GM10847 (cell line): ENCODE measurements around the gene KRTAP10-8.
"Not testable (repeated sequence)": the region's sequence is repeated elsewhere in the genome, so short reads cannot be mapped to it uniquely, and the experiment has no call there.

Experiments
- POLR2A ChIP-seq: IDR thresholded peaks from 2 replicates; pipeline ENCODE4 v1.6.1; 2011; ENCODE audit not compliant: insufficient read length; ENCODE audit errors: extremely low read depth

KRTAP10-8 gene

DNA sequence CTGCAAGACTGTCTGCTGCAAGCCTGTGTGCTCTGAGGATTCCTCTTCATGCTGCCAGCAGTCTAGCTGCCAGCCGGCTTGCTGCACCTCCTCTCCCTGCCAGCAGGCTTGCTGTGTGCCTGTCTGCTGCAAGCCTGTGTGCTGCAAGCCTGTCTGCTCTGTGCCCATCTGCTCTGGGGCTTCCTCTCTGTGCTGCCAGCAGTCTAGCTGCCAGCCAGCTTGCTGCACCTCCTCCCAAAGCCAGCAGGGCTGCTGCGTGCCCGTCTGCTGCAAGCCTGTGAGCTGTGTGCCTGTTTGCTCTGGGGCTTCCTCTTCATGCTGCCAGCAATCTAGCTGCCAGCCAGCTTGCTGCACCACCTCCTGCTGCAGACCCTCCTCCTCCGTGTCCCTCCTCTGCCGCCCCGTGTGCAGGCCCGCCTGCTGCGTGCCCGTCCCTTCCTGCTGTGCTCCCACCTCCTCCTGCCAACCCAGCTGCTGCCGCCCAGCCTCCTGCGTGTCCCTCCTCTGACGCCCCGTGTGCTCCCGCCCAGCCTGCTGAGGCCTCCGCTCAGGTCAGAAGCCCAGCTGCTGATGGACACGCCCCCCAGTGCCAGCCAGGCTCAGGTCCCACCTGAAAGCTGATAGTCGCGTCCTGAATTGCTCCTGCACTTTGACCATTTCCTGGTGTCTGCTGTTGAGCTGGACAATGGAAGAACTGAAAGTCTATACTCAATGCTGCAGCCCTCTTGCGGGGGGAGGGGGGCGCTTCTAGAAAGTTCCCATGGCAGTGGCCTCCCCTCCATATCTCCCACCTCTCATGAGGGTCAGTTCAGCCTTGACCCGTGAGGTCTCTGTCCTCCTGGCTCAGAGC, 37.2 kb upstream of the KRTAP10-8 start:
- TF ChIP-seq POLR2A, result no peak

DNA sequence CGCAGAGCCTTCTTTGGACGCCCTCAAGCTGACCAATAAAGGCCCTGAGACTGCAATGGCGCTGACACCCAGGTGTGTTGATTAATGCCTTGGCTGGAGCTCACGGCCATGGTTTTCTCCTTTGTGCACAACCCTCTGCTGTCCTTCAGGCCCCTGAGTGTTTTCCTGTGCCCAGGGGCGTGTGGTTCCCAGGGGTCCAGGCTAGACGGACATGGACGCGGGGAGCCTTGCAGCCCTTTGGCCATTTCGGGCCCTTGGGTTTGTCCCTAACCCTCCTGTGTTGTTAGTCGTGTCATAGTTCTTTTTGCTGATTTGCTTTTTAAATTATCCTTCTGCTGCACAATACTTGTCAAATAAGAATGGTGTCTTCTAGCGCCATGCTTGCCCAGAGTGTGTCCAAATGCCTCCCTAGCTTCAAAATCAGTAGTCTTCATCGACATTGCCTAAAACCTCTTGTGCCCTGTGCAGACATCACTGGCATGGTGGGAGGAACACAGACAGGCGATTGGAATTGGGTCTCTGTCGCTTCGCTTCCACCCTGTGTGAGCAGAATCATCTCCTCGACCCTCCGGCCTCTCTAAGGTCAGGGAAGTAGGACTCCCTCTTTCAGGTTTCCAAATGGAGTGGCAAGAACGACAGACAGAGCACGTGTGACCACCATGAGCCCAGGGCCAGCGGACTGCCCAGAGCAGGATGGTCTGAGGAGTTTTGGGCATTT, 36.4 kb upstream of the KRTAP10-8 start:
- TF ChIP-seq POLR2A, result no peak

DNA sequence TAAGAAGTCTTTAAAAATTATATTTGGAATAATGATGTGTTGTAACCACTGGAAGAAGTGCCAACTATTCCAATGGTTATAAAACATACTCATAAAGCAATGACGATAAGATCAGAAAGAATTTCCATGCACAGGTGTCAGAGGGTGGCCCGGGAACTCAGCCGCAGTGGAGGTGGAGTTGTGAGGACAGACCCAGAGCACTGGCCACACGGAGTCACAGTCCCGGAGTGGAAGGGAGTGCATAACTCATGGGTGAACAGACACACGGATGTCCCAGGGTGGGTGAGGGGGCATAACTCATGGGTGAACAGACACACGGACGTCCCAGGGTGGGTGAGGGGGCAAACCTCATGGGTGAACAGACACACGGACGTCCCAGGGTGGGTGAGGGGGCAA, 35.9 kb upstream of the KRTAP10-8 start:
- no peak for TF ChIP-seq POLR2A

DNA sequence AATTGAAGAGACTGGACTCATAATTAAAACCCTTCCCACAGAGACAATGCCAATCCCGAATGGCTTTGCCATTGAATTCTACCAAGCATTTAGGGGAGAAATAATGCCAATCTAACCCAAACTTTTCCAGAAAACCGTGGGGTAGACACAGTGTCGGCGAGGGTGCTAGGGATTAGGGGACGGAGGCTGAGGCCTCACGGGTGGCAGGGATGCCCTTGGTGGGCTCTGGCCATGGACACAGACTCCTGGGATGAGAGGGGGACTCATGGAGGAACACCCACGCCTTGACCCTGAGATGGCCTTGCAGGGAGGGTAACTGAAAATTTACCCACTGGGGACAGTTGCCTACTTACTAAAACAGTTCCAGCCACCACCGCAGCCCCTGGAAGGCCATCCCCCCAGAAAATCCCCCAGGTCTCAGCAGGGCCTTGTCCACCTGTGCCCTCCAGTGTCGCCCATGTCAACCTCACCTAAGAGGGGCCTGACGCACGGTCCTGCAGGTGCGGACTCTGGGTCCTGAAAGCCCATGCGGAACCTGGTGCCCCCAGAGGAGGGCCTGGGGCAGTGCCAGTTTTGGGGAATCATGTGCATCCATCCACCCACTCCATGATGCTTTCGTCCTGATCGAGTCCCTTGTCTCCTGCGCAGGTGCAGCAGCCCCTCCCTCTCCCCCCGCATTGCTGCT, 33.4 kb upstream of the KRTAP10-8 start:
- TF ChIP-seq POLR2A, result no peak

DNA sequence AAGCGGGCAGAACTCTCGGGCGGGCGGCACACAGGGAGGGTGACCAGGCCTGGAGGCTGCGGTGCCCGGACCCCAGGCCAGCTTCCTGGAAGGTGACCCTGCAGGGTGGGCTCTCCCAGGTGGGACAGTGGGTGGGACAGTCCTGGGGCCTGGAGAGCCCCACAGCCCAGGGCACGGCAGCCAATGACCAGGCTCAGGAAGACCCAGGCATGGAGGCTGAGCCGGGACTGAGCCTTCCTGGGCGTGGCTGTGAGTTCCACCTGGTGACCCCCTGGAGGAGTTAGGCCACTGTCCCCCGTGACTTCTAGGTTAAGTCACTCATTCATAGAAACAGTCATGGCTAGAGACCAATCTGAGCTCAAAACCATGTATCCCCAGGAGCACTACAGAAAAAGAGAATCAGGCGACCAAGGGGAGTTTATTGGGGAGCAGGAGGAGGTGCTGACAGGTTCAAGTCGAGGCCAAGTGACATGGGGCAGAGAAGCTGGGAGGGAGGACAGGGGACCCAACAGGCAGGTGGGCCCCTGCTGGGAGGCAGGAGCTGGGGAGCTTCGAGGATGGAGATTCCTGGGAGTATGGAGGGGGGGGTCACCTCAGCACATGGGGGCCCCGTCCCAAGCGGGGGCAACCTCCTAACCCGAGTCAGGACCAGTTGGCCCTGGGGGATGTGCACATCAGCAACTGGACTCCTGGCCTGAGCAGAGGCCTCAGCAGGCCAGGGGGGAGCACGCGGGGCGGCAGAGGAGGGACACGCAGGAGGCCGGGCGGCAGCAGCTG, 32.6 kb upstream of the KRTAP10-8 start:
- TF ChIP-seq POLR2A, result no peak

DNA sequence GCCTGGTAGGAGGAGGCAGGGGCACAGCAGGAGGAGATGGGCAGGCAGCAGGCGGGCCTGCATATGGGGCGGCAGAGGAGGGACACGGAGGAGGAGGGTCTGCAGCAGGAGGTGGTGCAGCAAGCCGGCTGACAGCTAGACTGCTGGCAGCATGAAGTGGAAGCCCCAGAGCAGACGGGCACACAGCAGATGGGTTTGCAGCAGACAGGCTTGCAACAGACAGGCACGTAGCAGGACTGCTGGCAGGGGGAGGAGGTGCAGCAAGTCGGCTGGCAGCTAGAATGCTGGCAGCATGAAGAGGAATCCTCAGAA, 32.1 kb upstream of the KRTAP10-8 start:
- no peak for TF ChIP-seq POLR2A

DNA sequence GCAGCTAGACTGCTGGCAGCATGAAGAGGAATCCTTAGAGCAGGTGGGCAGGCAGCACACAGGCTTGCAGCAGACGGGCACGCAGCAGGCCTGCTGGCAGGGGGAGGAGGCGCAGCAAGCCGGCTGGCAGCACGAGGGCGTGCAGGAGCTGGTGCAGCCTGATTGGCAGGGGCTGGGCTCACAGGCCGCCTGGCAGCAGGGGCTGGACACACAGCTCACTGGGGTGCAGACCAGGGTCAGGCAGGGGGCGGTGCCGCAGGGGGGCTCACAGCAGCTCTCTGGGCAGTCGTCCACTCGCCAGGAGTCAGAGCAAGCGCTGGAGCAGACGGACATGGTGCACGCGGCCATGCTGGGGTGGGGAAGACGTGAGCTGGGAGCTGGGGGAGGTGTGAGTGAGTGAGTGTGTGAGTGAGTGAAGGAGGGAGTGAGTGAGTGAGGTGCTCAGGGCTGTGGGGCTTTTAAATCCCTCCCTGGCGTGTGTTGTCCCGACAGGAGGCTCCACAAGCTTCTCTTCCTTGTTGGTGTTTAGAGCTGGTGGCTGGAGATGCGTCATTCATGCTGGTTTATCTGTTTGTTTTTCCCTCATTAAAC, 31.6 kb upstream of the KRTAP10-8 start, which contains the start of gene KRTAP10-5:
KRTAP10-5 (minus strand) TSS at position 374 of the 591 bp plus-strand sequence; CDS start at position 348, 26 bp downstream.
- TF ChIP-seq POLR2A, result not testable (repeated sequence)

DNA sequence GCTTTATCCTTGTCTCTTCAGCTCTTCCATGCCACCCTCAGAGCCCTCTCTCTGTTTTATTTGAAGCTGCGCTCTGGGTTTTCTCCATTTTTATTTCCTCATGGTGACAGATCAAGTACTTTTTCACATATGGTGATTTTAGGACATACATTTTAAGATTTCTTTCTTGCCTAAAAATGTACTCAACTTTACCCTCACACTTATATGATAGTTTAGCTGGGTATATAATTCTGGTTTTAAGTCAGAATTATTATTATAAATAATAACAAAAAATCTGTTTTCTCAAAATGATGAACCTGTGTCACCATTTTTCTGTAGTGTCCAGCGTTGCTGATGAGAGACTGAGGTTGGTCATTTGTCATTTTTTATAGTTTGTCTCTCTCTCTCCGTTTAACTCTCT, 30.7 kb upstream of the KRTAP10-8 start:
- no peak for TF ChIP-seq POLR2A

DNA sequence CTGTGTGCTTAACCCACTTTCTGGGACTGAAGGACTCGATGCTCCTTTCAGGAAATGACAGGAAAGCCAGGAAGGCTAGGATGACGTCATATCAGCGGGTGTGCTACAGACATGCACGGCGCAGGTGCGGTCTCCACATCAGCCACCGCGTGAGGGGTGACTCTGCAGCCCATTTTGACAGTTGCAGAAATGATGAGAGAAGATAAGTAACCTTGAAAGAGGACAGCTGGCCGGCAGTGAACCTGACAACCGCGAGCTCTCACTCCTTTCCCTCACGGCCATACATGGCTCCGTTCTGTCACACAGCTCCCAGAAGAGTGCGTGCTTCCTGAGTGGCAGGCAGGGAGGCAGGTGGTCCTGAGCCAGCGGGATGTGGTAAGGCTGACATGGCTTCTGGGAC, 29.8 kb upstream of the KRTAP10-8 start:
- no peak for TF ChIP-seq POLR2A

DNA sequence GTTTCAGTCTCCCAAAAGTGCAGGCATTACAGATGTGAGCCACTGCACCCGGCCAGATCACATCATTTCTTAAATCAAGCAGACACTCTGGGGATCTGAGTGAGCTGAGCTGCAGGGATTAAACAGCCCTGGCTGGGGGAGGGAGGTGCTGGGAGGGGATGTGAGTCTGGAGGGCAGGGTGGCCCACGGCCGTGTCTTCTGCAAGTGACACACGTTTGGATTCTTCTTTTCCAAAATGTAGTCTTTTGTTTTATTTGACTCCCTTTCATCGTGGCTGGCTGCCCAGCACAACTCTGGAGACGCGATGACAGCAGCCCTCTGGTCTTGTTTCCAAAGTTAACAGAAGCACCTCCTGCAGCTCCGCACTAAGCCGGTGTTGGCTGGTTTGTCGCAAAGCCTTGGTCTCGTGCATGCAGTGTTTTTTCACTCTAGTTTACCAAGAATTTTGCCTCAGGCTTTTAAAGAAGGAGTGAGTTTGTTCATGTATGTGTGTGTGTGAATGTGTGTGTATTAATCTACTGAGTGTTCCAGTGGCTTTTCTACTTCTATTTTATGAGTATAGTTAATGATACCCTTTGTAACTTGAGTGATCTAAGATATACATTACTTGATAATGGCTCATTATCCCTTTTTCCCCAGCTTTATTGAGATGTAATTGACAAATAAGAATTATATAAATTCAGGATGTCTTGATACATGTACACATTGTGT, 28.6 kb upstream of the KRTAP10-8 start:
- no peak for TF ChIP-seq POLR2A

DNA sequence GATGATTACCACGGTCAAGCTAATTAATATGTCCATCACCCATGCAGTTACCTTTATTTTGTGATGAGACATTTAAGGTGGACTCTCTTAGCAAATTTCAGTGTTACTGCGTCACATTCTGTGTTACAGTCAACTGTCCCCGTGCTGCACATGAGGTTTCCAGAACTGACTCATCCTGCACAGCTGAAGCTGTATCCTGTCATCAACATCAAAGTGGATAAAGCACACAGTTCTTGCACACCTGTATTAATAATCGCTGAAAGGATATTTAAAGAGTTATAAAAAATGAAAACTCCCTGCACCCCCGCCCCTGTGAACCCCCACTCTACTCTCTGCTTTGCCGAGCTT, 28.1 kb upstream of the KRTAP10-8 start:
- TF ChIP-seq POLR2A, result no peak

DNA sequence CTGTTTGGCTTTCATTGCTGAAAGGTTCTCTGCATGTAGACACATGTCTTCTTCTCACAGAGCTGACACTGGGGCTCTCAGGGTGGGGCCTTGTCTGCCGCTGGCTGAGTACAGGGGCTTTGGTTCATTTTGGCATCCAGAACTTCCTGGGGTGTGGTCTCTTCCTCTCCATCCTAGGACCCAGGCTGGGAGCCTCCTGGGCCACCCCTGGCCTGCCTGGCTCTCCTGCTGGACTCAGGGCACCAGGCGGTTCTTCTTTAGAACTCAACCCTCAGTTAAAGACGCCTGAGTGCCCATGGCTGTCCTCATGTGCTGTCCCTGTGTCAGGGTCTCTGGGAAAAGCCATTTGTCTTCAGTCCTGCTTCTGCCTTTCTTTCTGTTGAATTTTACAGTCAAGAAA, 26.0 kb upstream of the KRTAP10-8 start:
- TF ChIP-seq POLR2A, result no peak

DNA sequence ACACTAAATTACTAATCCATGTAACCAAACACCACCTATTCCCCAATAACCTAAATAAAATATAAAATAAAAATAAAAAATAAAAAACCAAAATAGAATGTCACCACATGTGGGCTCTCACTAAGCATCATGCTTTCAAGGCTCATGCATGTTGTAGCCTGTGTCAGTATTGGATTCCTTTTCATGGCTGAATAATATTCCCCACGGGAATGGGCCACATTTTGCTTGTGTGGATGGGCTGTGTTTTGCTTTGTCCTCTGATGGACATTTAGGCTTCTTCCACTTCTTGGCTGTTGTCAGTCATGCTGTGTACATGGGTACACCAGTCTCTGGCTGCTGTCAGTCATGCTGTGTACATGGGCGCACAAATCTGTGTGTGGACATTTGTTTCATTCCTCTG, 22.8 kb upstream of the KRTAP10-8 start:
- TF ChIP-seq POLR2A, result no peak

DNA sequence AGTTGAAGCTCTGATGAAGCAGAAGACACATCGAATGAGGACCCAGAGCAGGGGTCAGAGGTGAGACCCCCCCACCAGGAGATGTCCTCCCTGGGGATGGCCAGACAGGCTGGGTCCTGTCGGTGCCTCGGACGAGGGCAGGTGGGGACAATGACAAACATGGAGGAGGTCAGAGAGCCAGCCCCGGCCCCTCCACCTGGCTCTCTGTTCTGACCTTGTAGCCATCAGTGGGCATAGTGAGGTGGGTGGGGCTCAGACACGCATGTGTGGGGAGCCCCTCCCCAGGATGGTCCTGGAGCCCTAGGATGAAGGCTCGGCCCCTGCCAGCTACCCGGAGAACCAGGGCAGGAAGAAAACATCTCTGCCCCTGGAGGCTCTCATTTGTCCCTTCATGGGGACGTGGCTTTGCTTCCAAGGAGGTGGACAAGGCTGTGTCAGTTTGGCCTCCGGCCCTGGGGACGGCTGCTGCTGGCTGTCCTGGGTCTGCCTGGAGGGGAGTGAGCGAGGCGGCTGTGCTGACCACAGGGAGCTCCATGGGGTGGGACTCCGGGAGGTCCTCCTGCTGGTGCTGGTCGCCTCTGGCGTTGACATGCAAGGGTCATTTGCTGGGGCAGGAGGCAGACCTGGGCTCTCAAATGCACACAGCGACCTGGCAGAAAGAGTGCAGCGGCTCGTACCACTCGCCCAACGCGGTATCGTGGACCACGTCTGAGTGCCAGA, 22.1 kb upstream of the KRTAP10-8 start:
- TF ChIP-seq POLR2A, result no peak
